H1 (cell line): ENCODE data around the gene RHBDF1. TPM values are rescaled to one million over a fixed set of nuclear protein-coding genes. Genes with fewer than 3 reads are reported as not detected.

ENCODE experiments used
- CTCF ChIA-PET: fragments of 300-600 bp; sonication (Branson Sonifier 250); formaldehyde crosslinking; loops from one replicate; lab custom pipeline; 2021; ENCODE audit not compliant: partially characterized antibody; lab: Charles Lee
- POLR2A ChIA-PET: fragments of 300-600 bp; sonication (Branson Sonifier 250); formaldehyde crosslinking; loops from one replicate; lab custom pipeline; 2021; ENCODE audit warnings: inconsistent platforms; ENCODE audit not compliant: partially characterized antibody; lab: Charles Lee
- DNase-seq, 2 experiments: peaks; one replicate each; pipeline versions ENCODE4 v3.0.0 to v3.0.0-alpha.2; 2010 to 2022; ENCODE audit warnings: low spot score in 2 of 2, low read depth in 1 of 2, mixed read lengths in 1 of 2
- FAIRE-seq: peaks from 2 replicates; lab custom pipeline; 2011; peaks lifted over from hg19 to GRCh38; lab: Jason Lieb, UNC
- H2AFZ ChIP-seq: 2 replicates; pipeline ENCODE4 v1.8.1; 2012; ENCODE audit warnings: low read length, inconsistent platforms
- H2AK5ac ChIP-seq: 2 replicates; pipeline ENCODE4 v1.6.1; 2013; ENCODE audit warnings: low read depth, low read length
- H2BK120ac ChIP-seq: replicated peaks from 2 replicates; pipeline ENCODE3; 2013; ENCODE audit warnings: low read depth, low read length, inconsistent platforms
- H2BK12ac ChIP-seq: 2 replicates; pipeline ENCODE4 v1.6.1; 2013; ENCODE audit warnings: low read depth, low read length
- H2BK15ac ChIP-seq: 2 replicates; pipeline ENCODE4 v1.6.1; 2013; ENCODE audit warnings: low read length
- H2BK20ac ChIP-seq: 2 replicates; pipeline ENCODE4 v1.6.1; 2013; ENCODE audit warnings: low read length
- H2BK5ac ChIP-seq: 2 replicates; pipeline ENCODE4 v1.6.1; 2013; ENCODE audit warnings: low read depth, low read length
- H3K14ac ChIP-seq: 2 replicates; pipeline ENCODE4 v1.6.1; 2013; ENCODE audit warnings: inconsistent platforms; ENCODE audit not compliant: insufficient read length
- H3K18ac ChIP-seq: 2 replicates; pipeline ENCODE4 v1.6.1; 2013; ENCODE audit warnings: low read length; ENCODE audit errors: extremely low read depth
- H3K23ac ChIP-seq: 2 replicates; pipeline ENCODE4 v1.6.1; 2013; ENCODE audit warnings: inconsistent platforms; ENCODE audit not compliant: insufficient read length
- H3K23me2 ChIP-seq: 2 replicates; pipeline ENCODE4 v1.6.1; 2013; ENCODE audit warnings: low read depth, low read length
- H3K27ac ChIP-seq: 2 replicates; pipeline ENCODE4 v1.6.1; 2011; ENCODE audit warnings: low read depth, low read length, inconsistent platforms
- H3K27me3 ChIP-seq, 4 experiments: replicated peaks in 1 of 4; 1 replicate in 1 of 4; 2 replicates in 3 of 4; pipeline versions ENCODE4 v1.6.1 to v1.8.1; 2011 to 2013; ENCODE audit warnings: low read length in 3 of 4, mild to moderate bottlenecking in 3 of 4, inconsistent platforms in 2 of 4, mixed read lengths in 2 of 4, moderate library complexity in 1 of 4; ENCODE audit not compliant: control insufficient read depth in 3 of 4, insufficient read depth in 3 of 4; ENCODE audit errors: extremely low read depth in 1 of 4
- H3K36me3 ChIP-seq, 4 experiments: 2 replicates each; pipeline versions ENCODE4 v1.6.1 to v1.8.1; 2011 to 2013; ENCODE audit warnings: mild to moderate bottlenecking in 4 of 4, low read length in 3 of 4, moderate library complexity in 2 of 4, control low read depth in 1 of 4, inconsistent platforms in 1 of 4; ENCODE audit not compliant: insufficient read depth in 4 of 4, control insufficient read depth in 2 of 4
- H3K4ac ChIP-seq: replicated peaks from 2 replicates; pipeline ENCODE3; 2013; ENCODE audit warnings: low read length, low read depth, mixed read lengths, inconsistent platforms; ENCODE audit not compliant: insufficient read length
- H3K4me1 ChIP-seq, 4 experiments: replicated peaks in 1 of 4; 1 replicate in 1 of 4; 2 replicates in 3 of 4; pipeline versions ENCODE4 v1.6.1 to v1.8.1; 2011 to 2013; ENCODE audit warnings: low read length in 3 of 4, inconsistent platforms in 2 of 4, mixed read lengths in 1 of 4; ENCODE audit not compliant: insufficient read depth in 4 of 4, control insufficient read depth in 3 of 4
- H3K4me2 ChIP-seq, 2 experiments: 2 replicates each; pipeline versions ENCODE4 v1.6.1 to v1.8.1; 2011 to 2013; ENCODE audit warnings: low read depth in 2 of 2, low read length in 2 of 2, control low read depth in 1 of 2, inconsistent platforms in 1 of 2, mild to moderate bottlenecking in 1 of 2; ENCODE audit not compliant: insufficient read depth in 1 of 2
- H3K4me3 ChIP-seq, 4 experiments: fragments of 200-600, 300-600 bp in 1 of 4; sonication (generic), shearing (Covaris generic), sonication (Bioruptor Twin) in 1 of 4; 2 replicates each; pipeline versions ENCODE4 v1.5.1 to v1.8.1; 2011 to 2016; ENCODE audit warnings: low read length in 4 of 4, low read depth in 3 of 4, control low read depth in 2 of 4, inconsistent platforms in 2 of 4, mild to moderate bottlenecking in 2 of 4, mixed read lengths in 1 of 4, moderate library complexity in 1 of 4; ENCODE audit not compliant: insufficient read depth in 2 of 4; ENCODE audit errors: extremely low read depth in 1 of 4
- H3K56ac ChIP-seq: replicated peaks from 2 replicates; pipeline ENCODE3; 2013; ENCODE audit warnings: low read depth, mild to moderate bottlenecking, mixed read lengths, low read length, inconsistent platforms; ENCODE audit not compliant: insufficient read length
- H3K79me1 ChIP-seq: 2 replicates; pipeline ENCODE4 v1.6.1; 2013; ENCODE audit warnings: low read depth, low read length, control low read depth
- H3K79me2 ChIP-seq, 2 experiments: 2 replicates each; pipeline versions ENCODE4 v1.6.1 to v1.8.1; 2012 to 2013; ENCODE audit warnings: low read length in 2 of 2, mild to moderate bottlenecking in 2 of 2, inconsistent platforms in 1 of 2; ENCODE audit not compliant: insufficient read depth in 2 of 2, control insufficient read depth in 1 of 2
- H3K9ac ChIP-seq, 4 experiments: replicated peaks in 1 of 4; 1 replicate in 1 of 4; 2 replicates in 3 of 4; pipeline versions ENCODE4 v1.6.1 to v1.8.1; 2011 to 2013; ENCODE audit warnings: low read depth in 3 of 4, low read length in 3 of 4, control low read depth in 2 of 4, mild to moderate bottlenecking in 2 of 4, moderate library complexity in 2 of 4, inconsistent platforms in 1 of 4; ENCODE audit errors: extremely low read depth in 1 of 4
- H3K9me3 ChIP-seq, 2 experiments: 2 replicates each; pipeline versions ENCODE4 v1.6.1 to v1.8.1; 2012 to 2013; ENCODE audit warnings: mild to moderate bottlenecking in 2 of 2, moderate library complexity in 2 of 2, control low read depth in 1 of 2, inconsistent platforms in 1 of 2, low read depth in 1 of 2, low read length in 1 of 2, mixed read lengths in 1 of 2; ENCODE audit not compliant: insufficient read depth in 2 of 2
- H4K20me1 ChIP-seq, 2 experiments: replicated peaks in 1 of 2; 2 replicates each; pipeline versions ENCODE3 to v1.8.1; 2011 to 2013; ENCODE audit warnings: inconsistent platforms in 2 of 2, low read length in 2 of 2, mild to moderate bottlenecking in 1 of 2; ENCODE audit not compliant: insufficient read depth in 2 of 2, control insufficient read depth in 1 of 2
- H4K5ac ChIP-seq: 2 replicates; pipeline ENCODE4 v1.6.1; 2013; ENCODE audit warnings: low read length, low read depth, mixed read lengths, inconsistent platforms; ENCODE audit not compliant: insufficient read length
- H4K8ac ChIP-seq: 2 replicates; pipeline ENCODE4 v1.8.0; 2013; ENCODE audit warnings: mild to moderate bottlenecking, moderate library complexity, low read length, inconsistent platforms; ENCODE audit not compliant: insufficient read depth; ENCODE audit errors: extremely low read depth
- H4K91ac ChIP-seq: replicated peaks from 2 replicates; pipeline ENCODE3; 2013; ENCODE audit warnings: low read length, mixed read lengths, inconsistent platforms; ENCODE audit not compliant: insufficient read length
- RFX5 ChIP-seq: IDR thresholded peaks from 2 replicates; pipeline ENCODE4 v1.6.1; 2011; ENCODE audit warnings: low read depth, low read length, improper control_type of control experiment, borderline replicate concordance
- WGBS, 2 experiments: shearing (Covaris generic) in 1 of 2; methylation state at CpG; one replicate each; pipeline versions ENCODE4 v1.1.6 to v1.1.7; 2013 to 2015; ENCODE audit warnings: low lambda C conversion rate in 2 of 2, mixed read lengths in 2 of 2, inconsistent platforms in 1 of 2, low coverage in 1 of 2, missing lambda C conversion rate in 1 of 2; ENCODE audit not compliant: insufficient replicate concordance in 2 of 2, insufficient coverage in 1 of 2, insufficient read length in 1 of 2; ENCODE audit errors: extremely low coverage in 1 of 2, missing lambda C conversion rate in 1 of 2; 5-methylcytosine and 5-hydroxymethylcytosine counted together
- polyA plus RNA-seq, 7 experiments: library from polyadenylated mRNA; depleted of rRNA in 3 of 7; stranded (reverse) in 5 of 7; unstranded in 2 of 7; fragments of >200 nt in 5 of 7; fragments of 200-250 nt in 2 of 7; gene quantifications; 1 replicate in 5 of 7; 2 replicates in 1 of 7; 4 replicates in 1 of 7; pipeline versions ENCODE4 v1.2.1 to v1.2.3, GENCODE V29; 2011 to 2013; ENCODE audit warnings: missing spikeins in 2 of 7, mixed read lengths in 2 of 7
- total RNA-seq: library from RNA; stranded (reverse); fragmentation: NEBNext Ultra II Directional; extraction: Animal tissue kit (Norgen Biotek cat#: 25700); gene quantifications from 2 replicates; pipeline ENCODE4 v1.2.1, GENCODE V29; 2021

RHBDF1 gene
- total and polyA plus RNA-seq, 2 of the 8 experiments (the other 6 are each of a cell fraction or from before 2014, with no cell fraction given), result 37.4 to 51.6 TPM

DNA sequence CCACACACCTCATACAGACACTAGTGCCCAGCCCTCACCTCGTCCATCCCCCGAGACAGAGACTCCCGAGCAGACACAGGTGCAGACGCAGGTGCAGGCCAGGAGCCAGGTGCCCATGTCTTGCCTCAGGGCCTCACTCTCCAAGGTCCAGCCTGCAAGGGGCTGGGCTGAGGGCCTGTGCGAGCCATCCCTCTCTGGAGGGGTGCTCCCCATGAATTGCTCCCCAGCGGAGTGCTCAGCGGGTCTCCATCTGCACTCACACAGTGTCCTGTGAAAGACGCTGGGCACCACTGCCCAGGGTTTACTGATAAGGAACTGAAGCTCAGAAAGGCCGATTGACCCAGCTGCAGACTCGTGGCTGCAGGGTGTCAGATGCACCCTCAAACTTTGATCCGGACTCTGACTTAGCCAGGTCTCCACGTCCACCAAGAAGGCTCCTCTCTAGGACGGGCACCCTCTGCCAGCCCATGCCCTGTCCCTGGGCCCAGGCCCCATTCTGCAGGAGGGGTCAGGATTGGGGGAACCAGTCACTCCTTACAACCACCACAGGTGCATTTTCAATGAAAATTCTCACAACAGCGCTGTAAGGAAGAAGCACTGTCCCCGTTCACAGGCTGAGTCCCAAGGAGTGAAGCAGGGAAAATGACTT is 36.0 kb downstream of the RHBDF1 start:
- Histone ChIP-seq H4K5ac (no peak overlapping the region), H3K4ac (no peak overlapping the region), H3K9ac (no peak overlapping the region), H3K23me2 (peaks cover 2% of the 10 kb centered on the region; the same call in 1 of the 2 replicates), H3K4me3 (no peak overlapping the region), H4K91ac (no peak overlapping the region), H3K79me2 (no peaks in the 10 kb centered on the region), H2BK20ac (no peak overlapping the region), H4K20me1 (peaks cover 0 to 11% of the 10 kb centered on the region in 2 experiments), H2AK5ac (no peak overlapping the region), H3K36me3 (peaks cover 0 to 9% (median 3%) of the 10 kb centered on the region in 4 experiments; a peak in 5 of 8 replicates), H3K79me1 (no peaks in the 10 kb centered on the region), H2BK12ac (no peak overlapping the region), H2BK15ac (no peak overlapping the region), H3K23ac (no peak overlapping the region), H3K4me1 (no peaks in the 10 kb centered on the region; a peak in 1 of 7 replicates), H3K56ac (no peak overlapping the region), H2BK5ac (no peak overlapping the region), H3K27ac (no peak overlapping the region), H3K4me2 (no peak overlapping the region), H2BK120ac (no peak overlapping the region), H3K14ac (no peak overlapping the region), H4K8ac (no peak overlapping the region), H2AFZ (no peak overlapping the region), H3K18ac (no peak overlapping the region), H3K27me3 (no peaks in the 10 kb centered on the region), H3K9me3 (no peaks in the 10 kb centered on the region)
- FAIRE-seq, result no peak
- DNase-seq, result no peak
- CTCF ChIA-PET, result interaction anchor here (0.6 kb wide), 1 partner anchor 767 kb away, joined by 3 read pairs; no protein-coding TSS in a partner anchor
- POLR2A ChIA-PET, result interaction anchor here (1.1 to 1.2 kb wide), 2 partner anchors 10 to 17 kb away, joined by 3 to 6 read pairs; partner anchors contain the start of genes POLR3K and SNRNP25
- 91% methylated on average over 15 of the region's 15 CpGs; no CpG with 5 or more reads in 1 of the 2 experiments for WGBS, 2 experiments
- TF ChIP-seq RFX5, result no peak
